HG03565 (cell line): ENCODE measurements around the gene SIK3.

Source experiments
- ATAC-seq: cut with Tn5 transposase; IDR thresholded peaks from one replicate; pipeline ENCODE4 v1.9.1; 2021; ENCODE audit warnings: mild to moderate bottlenecking, moderate library complexity; ENCODE audit not compliant: unreplicated experiment

The SIK3 gene

GRCh38 chr11:117011541-117011898, 86.7 kb downstream of the SIK3 start:
- ATAC-seq, result no peak

- ATAC-seq, result no peak
Measured at GRCh38 chr11:117010808-117011540, 87.3 kb downstream of the SIK3 start.

GRCh38 chr11:117009905-117010605, 88.2 kb downstream of the SIK3 start:
- no peak for ATAC-seq

GRCh38 chr11:117005758-117006157, 92.5 kb downstream of the SIK3 start:
- no peak for ATAC-seq

- no peak for ATAC-seq
Measured at GRCh38 chr11:117002639-117003299, 95.5 kb downstream of the SIK3 start.

- no peak for ATAC-seq
Measured at GRCh38 chr11:117000014-117000737, 98.1 kb downstream of the SIK3 start.

GRCh38 chr11:116997071-116997470, 101.2 kb downstream of the SIK3 start:
- ATAC-seq, result no peak

- no peak for ATAC-seq
Measured at GRCh38 chr11:116994195-116994594, 104.0 kb downstream of the SIK3 start.

GRCh38 chr11:116993599-116993998, 104.6 kb downstream of the SIK3 start:
- ATAC-seq, result no peak

GRCh38 chr11:116991491-116991890, 106.7 kb downstream of the SIK3 start:
- no peak for ATAC-seq

- no peak for ATAC-seq
Measured at GRCh38 chr11:116990811-116991210, 107.4 kb downstream of the SIK3 start.

GRCh38 chr11:116990061-116990473, 108.2 kb downstream of the SIK3 start:
- ATAC-seq, result no peak

- no peak for ATAC-seq
Measured at GRCh38 chr11:116989184-116989583, 109.0 kb downstream of the SIK3 start.

GRCh38 chr11:116986521-116987105, 111.6 kb downstream of the SIK3 start:
- peak; percentile 56 for ATAC-seq

- no peak for ATAC-seq
Measured at GRCh38 chr11:116984589-116984988, 113.6 kb downstream of the SIK3 start.

GRCh38 chr11:116984186-116984585, 114.0 kb downstream of the SIK3 start:
- ATAC-seq, result no peak

- ATAC-seq, result no peak
Measured at GRCh38 chr11:116981266-116981885, 116.9 kb downstream of the SIK3 start.

- ATAC-seq, result peak; percentile 82
Measured at GRCh38 chr11:116980136-116980793, 118.0 kb downstream of the SIK3 start.

GRCh38 chr11:116976941-116977570, 121.2 kb downstream of the SIK3 start:
- no peak for ATAC-seq
